HG03460 (cell line): ENCODE measurements around the gene PLXNA3.
A peak's percentile ranks its signal among the peaks of the same experiment; 100 is the strongest.
"Not testable (repeated sequence)": the region's sequence is repeated elsewhere in the genome, so short reads cannot be mapped to it uniquely, and the experiment has no call there.

Source experiments
- ATAC-seq: cut with Tn5 transposase; IDR thresholded peaks from one replicate; pipeline ENCODE4 v1.9.1; 2021; ENCODE audit not compliant: unreplicated experiment

The PLXNA3 gene

GRCh38 chrX:154495472-154495922 lies 37.4 kb downstream of the PLXNA3 start:
- no peak for ATAC-seq

- ATAC-seq: not testable (repeated sequence)
Observed at GRCh38 chrX:154496591-154497137, 38.6 kb downstream of the PLXNA3 start.

- ATAC-seq: not testable (repeated sequence)
Observed at GRCh38 chrX:154501423-154501822, 43.3 kb downstream of the PLXNA3 start.

- no peak for ATAC-seq
Observed at GRCh38 chrX:154502098-154502497, 44.0 kb downstream of the PLXNA3 start.

- ATAC-seq: no peak
Observed at GRCh38 chrX:154502989-154503388, 44.9 kb downstream of the PLXNA3 start.

GRCh38 chrX:154505734-154506133 lies 47.7 kb downstream of the PLXNA3 start:
- ATAC-seq: no peak

- no peak for ATAC-seq
Observed at GRCh38 chrX:154506483-154507332, 48.6 kb downstream of the PLXNA3 start.

GRCh38 chrX:154507673-154508383 lies 49.7 kb downstream of the PLXNA3 start:
- ATAC-seq: no peak

- no peak for ATAC-seq
Observed at GRCh38 chrX:154508384-154508745, 50.3 kb downstream of the PLXNA3 start.

GRCh38 chrX:154509455-154509854 lies 51.4 kb downstream of the PLXNA3 start:
- no peak for ATAC-seq

- no peak for ATAC-seq
Observed at GRCh38 chrX:154511761-154512160, 53.7 kb downstream of the PLXNA3 start.

GRCh38 chrX:154512879-154513553 lies 54.9 kb downstream of the PLXNA3 start:
- no peak for ATAC-seq

GRCh38 chrX:154513716-154514115 lies 55.6 kb downstream of the PLXNA3 start:
- ATAC-seq: no peak

- peak; percentile 29 for ATAC-seq
Observed at GRCh38 chrX:154515090-154515965, 57.2 kb downstream of the PLXNA3 start.

- ATAC-seq: peak; percentile 84
Observed at GRCh38 chrX:154515966-154516655, 58.0 kb downstream of the PLXNA3 start, which contains the start of gene FAM3A. Gene FAM3A, minus strand, starts transcription at chrX:154516232. Its CDS starts 460 bp downstream, at chrX:154515772.

- no peak for ATAC-seq
Observed at GRCh38 chrX:154516656-154517100, 58.6 kb downstream of the PLXNA3 start.

GRCh38 chrX:154517101-154517781 lies 59.2 kb downstream of the PLXNA3 start:
- ATAC-seq: no peak

GRCh38 chrX:154519389-154519788 lies 61.3 kb downstream of the PLXNA3 start:
- ATAC-seq: no peak
